GM19043 (cell line): ENCODE results near the gene RASGRF2.

Experiments
- ATAC-seq: cut with Tn5 transposase; IDR thresholded peaks from one replicate; pipeline ENCODE4 v1.9.1; 2021; ENCODE audit warnings: low read depth; ENCODE audit not compliant: unreplicated experiment

Gene RASGRF2, protein sequence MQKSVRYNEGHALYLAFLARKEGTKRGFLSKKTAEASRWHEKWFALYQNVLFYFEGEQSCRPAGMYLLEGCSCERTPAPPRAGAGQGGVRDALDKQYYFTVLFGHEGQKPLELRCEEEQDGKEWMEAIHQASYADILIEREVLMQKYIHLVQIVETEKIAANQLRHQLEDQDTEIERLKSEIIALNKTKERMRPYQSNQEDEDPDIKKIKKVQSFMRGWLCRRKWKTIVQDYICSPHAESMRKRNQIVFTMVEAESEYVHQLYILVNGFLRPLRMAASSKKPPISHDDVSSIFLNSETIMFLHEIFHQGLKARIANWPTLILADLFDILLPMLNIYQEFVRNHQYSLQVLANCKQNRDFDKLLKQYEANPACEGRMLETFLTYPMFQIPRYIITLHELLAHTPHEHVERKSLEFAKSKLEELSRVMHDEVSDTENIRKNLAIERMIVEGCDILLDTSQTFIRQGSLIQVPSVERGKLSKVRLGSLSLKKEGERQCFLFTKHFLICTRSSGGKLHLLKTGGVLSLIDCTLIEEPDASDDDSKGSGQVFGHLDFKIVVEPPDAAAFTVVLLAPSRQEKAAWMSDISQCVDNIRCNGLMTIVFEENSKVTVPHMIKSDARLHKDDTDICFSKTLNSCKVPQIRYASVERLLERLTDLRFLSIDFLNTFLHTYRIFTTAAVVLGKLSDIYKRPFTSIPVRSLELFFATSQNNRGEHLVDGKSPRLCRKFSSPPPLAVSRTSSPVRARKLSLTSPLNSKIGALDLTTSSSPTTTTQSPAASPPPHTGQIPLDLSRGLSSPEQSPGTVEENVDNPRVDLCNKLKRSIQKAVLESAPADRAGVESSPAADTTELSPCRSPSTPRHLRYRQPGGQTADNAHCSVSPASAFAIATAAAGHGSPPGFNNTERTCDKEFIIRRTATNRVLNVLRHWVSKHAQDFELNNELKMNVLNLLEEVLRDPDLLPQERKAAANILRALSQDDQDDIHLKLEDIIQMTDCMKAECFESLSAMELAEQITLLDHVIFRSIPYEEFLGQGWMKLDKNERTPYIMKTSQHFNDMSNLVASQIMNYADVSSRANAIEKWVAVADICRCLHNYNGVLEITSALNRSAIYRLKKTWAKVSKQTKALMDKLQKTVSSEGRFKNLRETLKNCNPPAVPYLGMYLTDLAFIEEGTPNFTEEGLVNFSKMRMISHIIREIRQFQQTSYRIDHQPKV (N-terminal part only)

DNA sequence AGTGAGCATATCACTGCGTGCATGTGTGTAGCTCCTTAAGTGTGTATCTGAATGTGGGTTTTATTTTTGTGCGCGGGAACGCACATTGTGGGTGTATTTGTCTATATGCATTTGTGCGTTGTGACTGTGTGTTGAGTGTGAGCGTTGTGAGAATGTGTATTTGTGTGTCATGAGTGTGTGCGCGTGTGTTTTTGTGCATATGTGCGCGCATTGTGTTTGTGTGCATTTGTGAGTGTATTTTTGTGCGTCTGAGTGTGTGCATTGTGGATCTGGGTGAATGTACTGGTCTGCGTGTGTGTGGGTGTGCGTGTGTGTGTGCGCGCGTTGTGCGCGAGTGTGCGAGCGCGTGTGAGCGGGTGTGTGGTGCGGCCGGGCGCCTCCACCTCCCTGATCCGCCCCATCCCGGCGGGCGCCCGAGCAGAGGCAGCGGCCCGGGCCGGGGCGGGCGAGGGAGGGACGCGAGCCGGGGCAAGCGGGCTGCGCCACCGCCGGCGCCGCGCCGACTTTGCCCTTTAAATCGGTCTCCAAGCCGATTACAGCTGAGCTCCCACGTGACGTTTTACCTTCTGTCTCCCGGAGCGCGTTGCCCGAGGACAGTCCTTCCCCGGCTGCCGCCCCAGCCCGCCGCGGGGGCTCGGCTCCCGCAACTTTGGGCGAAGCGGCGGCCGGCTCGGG, at the start of gene RASGRF2:
TSS of gene RASGRF2 (plus strand) at position 596 of the 675 bp plus-strand sequence. CDS start 376 bp downstream, outside the sequence.
- ATAC-seq: no peak

GRCh38 chr5:80912479-80912878, 47.7 kb upstream of the RASGRF2 start:
- ATAC-seq: no peak

- ATAC-seq: no peak
Measured at GRCh38 chr5:80915716-80916115, 44.4 kb upstream of the RASGRF2 start.

DNA sequence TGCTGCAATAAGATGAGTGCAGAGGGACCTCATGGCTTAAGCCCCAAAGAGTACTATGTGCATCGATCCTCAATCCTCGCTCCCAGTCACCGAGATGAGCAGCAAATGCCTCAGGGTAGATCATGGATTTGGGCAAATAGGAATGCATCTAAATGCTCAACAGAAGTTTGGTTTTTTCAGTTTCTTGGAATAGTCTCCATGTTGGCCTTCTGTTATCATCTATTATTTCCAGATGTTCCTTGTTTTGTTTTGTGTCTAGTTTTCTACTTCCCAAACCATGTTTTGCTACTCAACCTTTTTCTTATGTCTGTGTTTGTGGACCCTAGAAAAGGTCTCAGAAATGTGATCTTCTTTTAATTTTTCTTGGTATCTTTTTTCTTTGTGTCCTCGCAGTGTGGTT, 43.5 kb upstream of the RASGRF2 start:
- ATAC-seq: no peak

GRCh38 chr5:80917631-80918030, 42.5 kb upstream of the RASGRF2 start:
- no peak for ATAC-seq

GRCh38 chr5:80919678-80920196, 40.4 kb upstream of the RASGRF2 start:
- no peak for ATAC-seq

- ATAC-seq: no peak
Measured at GRCh38 chr5:80920333-80920732, 39.8 kb upstream of the RASGRF2 start.

- no peak for ATAC-seq
Measured at GRCh38 chr5:80921026-80921425, 39.1 kb upstream of the RASGRF2 start.

- no peak for ATAC-seq
Measured at GRCh38 chr5:80925931-80926330, 34.2 kb upstream of the RASGRF2 start.

DNA sequence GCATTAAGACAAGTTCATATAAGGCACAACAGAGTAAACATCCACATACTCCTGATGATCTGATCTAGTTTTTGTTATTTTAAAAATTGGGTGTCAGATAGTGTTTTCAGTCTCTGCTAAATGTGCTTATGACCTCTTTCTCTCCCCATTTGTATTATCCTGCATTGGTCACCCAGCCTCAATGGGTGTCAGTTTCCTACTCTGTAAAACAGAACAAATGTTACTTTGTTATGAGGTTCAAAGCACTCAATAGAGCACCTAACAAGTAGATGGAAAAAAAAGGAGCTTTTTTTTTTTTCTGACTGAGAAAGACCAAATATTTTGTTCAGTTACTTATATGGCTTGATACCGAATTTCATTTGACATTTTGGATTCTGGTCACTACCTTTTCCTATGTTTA, 33.6 kb upstream of the RASGRF2 start:
- no peak for ATAC-seq

DNA sequence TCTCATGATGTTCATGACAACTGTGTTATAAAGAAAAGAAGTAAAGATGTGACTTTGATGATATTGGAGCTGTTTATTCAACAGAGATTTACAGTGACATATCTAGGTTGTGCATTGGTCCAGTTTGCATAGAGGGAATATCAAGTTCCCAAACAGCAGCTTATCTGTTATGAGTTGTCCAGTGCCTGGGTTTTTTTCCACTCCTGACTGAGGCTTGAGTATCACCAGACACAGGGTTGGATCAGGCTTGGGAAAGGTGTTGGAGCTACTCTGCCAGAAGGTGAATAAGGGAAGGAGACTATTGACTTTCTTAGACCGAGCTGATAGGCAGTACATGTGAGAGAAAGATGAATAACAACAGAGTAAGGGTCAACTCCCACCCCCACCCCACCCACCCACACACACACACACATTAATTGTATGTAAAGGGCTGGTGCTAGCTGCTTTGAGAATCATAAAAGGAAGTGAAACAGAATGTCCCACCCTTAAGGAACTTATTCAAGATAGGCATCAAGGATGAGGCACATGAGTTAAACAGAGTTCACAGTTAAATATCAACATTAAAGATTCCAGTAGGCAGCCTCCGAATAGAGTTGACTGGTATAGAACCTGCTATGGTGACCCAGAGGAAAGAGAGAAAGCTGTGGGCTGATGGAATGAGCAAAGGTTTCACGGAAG, 33.0 kb upstream of the RASGRF2 start:
- ATAC-seq: no peak

- no peak for ATAC-seq
Measured at GRCh38 chr5:80928073-80928472, 32.1 kb upstream of the RASGRF2 start.

GRCh38 chr5:80930940-80931339, 29.2 kb upstream of the RASGRF2 start:
- ATAC-seq: no peak

DNA sequence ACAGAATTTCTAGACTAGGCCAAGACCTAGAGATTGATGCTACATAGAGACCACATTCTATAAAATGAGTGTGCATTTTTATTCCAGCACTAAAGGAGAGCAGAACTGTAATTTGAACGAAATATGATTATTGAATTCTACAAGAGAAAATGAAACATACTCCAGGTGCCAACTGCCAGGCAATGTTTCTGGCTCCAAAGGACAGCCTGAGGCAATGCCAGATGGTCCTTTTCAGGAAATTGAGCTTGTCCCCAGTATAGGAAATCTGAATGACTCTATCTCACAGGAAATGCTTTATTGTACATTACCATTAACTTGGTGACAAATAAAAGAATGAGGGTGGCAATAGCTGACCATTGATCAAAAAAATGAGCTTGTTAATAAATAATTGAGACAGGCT, 28.8 kb upstream of the RASGRF2 start:
- ATAC-seq: no peak

- no peak for ATAC-seq
Measured at GRCh38 chr5:80933036-80933435, 27.1 kb upstream of the RASGRF2 start.

DNA sequence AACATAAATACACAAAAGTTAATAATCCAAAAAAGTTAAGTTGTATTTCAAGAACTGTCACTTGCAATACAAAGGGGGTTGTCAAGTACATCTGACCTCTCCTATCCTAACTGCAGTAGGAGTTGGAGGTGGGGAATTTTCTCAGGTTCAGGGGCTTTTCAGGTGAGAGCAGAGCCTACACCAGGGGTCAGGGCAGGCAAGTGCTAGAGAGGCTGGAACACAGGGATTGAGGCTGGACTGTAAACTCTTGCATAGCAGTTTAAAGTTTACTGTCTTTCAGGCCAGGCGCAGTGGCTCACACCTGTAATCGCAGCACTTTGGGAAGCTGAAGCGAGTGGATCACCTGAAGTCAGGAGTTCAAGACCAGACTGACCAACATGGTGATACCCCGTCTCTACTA, 25.4 kb upstream of the RASGRF2 start:
- no peak for ATAC-seq

DNA sequence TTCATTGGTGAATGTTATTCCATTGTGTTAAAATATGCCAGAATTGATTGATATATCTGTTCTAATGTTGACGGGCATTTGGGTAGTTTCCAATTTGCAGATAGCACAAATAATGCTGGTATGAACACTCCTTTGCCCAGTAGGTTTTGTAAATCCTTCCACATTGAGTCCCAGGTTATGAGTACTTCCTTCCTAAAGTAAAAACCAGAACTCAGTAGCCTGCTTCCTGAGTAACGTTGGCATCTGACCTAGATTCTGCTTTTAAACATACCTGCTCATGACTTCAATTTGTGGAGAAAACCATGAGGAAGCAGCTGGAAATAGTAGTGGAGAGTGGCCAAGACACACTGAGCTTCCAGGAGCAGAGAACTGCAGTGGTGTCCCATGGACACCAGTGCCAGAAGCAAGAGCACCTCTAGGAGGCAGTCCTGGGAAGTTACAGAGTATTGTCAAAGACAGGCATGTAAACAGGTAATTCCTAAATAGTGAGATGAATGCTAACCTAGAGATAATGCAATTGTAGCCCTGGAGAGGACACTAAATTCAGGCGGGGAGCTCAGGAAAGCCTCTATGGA, 24.3 kb upstream of the RASGRF2 start:
- no peak for ATAC-seq

- ATAC-seq: no peak
Measured at GRCh38 chr5:80936881-80937280, 23.3 kb upstream of the RASGRF2 start.
